Natural killer cell (primary cell): Measurements from ENCODE around the gene NID2. TPM values are rescaled to one million over a fixed set of nuclear protein-coding genes. Genes with fewer than 3 reads are reported as not detected.

Experiments
- ATAC-seq, 3 donors: fragments of 150-1000 bp in 2 of 3; fragments of 200-7000 bp in 1 of 3; cut with Tn5 transposase; 1 replicate in 1 of 3; 2 replicates in 2 of 3; pipeline ENCODE4 v1.10.0; 2021; ENCODE audit warnings: mild to moderate bottlenecking in 2 of 3, moderate library complexity in 2 of 3
- DNase-seq, 2 donors: peaks; one replicate each; pipeline versions ENCODE4 v3.0.0 to v3.0.0-alpha.2; 2013 to 2021; ENCODE audit warnings: mixed read lengths in 1 of 2
- H3K27ac ChIP-seq: one replicate; pipeline ENCODE4 v1.5.1; 2013; ENCODE audit warnings: mild to moderate bottlenecking, low read length
- H3K27me3 ChIP-seq: one replicate; pipeline ENCODE4 v1.6.1; 2013; ENCODE audit warnings: low read length; ENCODE audit not compliant: control insufficient read depth, insufficient read depth
- H3K36me3 ChIP-seq: one replicate; pipeline ENCODE4 v1.6.1; 2013; ENCODE audit warnings: low read length; ENCODE audit not compliant: control insufficient read depth, insufficient read depth
- H3K4me1 ChIP-seq: one replicate; pipeline ENCODE4 v1.6.1; 2013; ENCODE audit warnings: low read length; ENCODE audit not compliant: control insufficient read depth, insufficient read depth
- H3K4me3 ChIP-seq: one replicate; pipeline ENCODE4 v1.5.1; 2013; ENCODE audit warnings: low read length
- H3K9me3 ChIP-seq: one replicate; pipeline ENCODE4 v1.6.1; 2013; ENCODE audit warnings: low read length; ENCODE audit not compliant: control insufficient read depth, insufficient read depth
- H3K27ac Mint-ChIP-seq, 2 donors: one replicate each; pipeline ENCODE4 v1.8.0; 2022; ENCODE audit warnings: mild to moderate bottlenecking in 2 of 2, mixed read lengths in 2 of 2, moderate library complexity in 1 of 2
- H3K27me3 Mint-ChIP-seq, 2 donors: one replicate each; pipeline ENCODE4 v1.8.0; 2022; ENCODE audit warnings: low read depth in 2 of 2, mixed read lengths in 2 of 2
- H3K36me3 Mint-ChIP-seq: one replicate; pipeline ENCODE4 v1.8.0; 2022; ENCODE audit warnings: mixed read lengths
- H3K4me1 Mint-ChIP-seq, 2 donors: one replicate each; pipeline ENCODE4 v1.8.0; 2022; ENCODE audit warnings: mixed read lengths in 2 of 2
- H3K4me3 Mint-ChIP-seq: one replicate; pipeline ENCODE4 v1.8.0; 2022; ENCODE audit warnings: mild to moderate bottlenecking, moderate library complexity, mixed read lengths
- H3K9me3 Mint-ChIP-seq, 2 donors: one replicate each; pipeline ENCODE4 v1.8.0; 2022; ENCODE audit warnings: mixed read lengths in 2 of 2
- WGBS: methylation state at CpG from one replicate; pipeline ENCODE4 v1.1.7; 2013; ENCODE audit warnings: missing lambda C conversion rate; ENCODE audit not compliant: insufficient coverage; 5-methylcytosine and 5-hydroxymethylcytosine counted together
- intact Hi-C: fragments of 100-400 bp; cut with micrococcal nuclease; formaldehyde crosslinking; loops from one replicate; pipeline ENCODE4 v1.14.2; 2022
- total RNA-seq, 4 donors: library from RNA; stranded (reverse); fragments of 120-200 nt in 1 of 4; gene quantifications; one replicate each; pipeline versions ENCODE4 v1.2.3 to v1.2.4, GENCODE V29; 2013 to 2022
- TF ChIP-seq, protein P1 (sequence below): fragments of 200-600 bp; IDR thresholded peaks from one replicate; pipeline ENCODE4 v1.8.0; 2022; ENCODE audit warnings: antibody characterized with exemption

NID2 gene
- total RNA-seq, 3 donors from 2014 or later (not counting 1 experiment from before 2014, with no cell fraction given): 0.36 to 0.80 (median 0.40) TPM

DNA sequence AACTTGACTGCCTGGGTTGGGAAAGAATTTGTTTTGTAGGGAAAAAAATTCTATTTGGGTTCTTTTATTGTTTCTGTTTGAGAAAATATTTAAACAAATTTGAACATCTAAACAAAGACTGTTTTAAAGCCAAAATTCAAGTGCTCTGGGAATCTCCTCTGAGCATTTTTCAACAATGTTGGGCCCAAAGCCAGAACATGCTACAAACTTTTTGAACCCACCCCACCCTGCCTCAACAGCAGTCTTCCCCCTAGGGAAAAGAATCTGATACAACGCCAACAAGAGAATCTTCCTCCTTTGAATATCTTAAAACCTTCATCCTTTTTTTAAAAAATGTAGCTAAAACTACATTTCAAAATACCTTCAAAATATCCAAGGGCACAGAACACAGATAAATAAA, 20.4 kb upstream of the NID2 start:
- TF ChIP-seq, protein P1, sequence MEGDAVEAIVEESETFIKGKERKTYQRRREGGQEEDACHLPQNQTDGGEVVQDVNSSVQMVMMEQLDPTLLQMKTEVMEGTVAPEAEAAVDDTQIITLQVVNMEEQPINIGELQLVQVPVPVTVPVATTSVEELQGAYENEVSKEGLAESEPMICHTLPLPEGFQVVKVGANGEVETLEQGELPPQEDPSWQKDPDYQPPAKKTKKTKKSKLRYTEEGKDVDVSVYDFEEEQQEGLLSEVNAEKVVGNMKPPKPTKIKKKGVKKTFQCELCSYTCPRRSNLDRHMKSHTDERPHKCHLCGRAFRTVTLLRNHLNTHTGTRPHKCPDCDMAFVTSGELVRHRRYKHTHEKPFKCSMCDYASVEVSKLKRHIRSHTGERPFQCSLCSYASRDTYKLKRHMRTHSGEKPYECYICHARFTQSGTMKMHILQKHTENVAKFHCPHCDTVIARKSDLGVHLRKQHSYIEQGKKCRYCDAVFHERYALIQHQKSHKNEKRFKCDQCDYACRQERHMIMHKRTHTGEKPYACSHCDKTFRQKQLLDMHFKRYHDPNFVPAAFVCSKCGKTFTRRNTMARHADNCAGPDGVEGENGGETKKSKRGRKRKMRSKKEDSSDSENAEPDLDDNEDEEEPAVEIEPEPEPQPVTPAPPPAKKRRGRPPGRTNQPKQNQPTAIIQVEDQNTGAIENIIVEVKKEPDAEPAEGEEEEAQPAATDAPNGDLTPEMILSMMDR: no peak
- H3K9me3 ChIP-seq: peaks cover 4% of the 10 kb centered on the region
- H3K4me3 ChIP-seq: no peak overlapping the region
- Mint-ChIP-seq H3K36me3 (peaks cover 7% of the 10 kb centered on the region), H3K4me3 (no peak overlapping the region), H3K9me3 (peaks cover 0 to 2% of the 10 kb centered on the region in 2 donors), H3K4me1 (peaks cover 17 to 24% of the 10 kb centered on the region in 2 donors), H3K27ac (no peak overlapping the region), H3K27me3 (peaks cover 9 to 29% of the 10 kb centered on the region in 2 donors)
- peaks cover 4% of the 10 kb centered on the region for H3K4me1 ChIP-seq
- no peak overlapping the region for H3K27ac ChIP-seq
- peaks cover 3% of the 10 kb centered on the region for H3K27me3 ChIP-seq
- ATAC-seq (no peak), DNase-seq (no peak)
- WGBS: 71% methylated on average over 1 of the region's 1 CpG
- intact Hi-C loops: no loop called here
- no peaks in the 10 kb centered on the region for H3K36me3 ChIP-seq

DNA sequence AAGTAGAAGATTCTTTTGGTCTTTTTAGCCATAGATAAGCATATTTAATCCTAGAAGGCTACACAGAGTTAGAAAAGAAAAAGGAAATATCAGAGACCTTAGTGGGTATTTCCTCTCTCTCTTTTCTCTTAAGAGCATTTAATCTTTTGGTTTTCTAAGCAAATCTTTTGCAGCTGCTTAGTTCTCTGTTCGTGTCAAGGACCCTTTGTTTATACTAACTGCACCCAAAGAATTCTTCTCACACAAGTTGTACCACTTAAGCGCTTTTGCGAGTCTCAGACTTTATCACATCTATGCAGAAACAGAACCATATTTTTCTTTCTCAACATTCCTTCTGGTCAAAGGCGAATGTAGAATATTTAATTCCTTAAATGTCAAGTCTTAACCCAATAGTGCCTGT, 17.9 kb upstream of the NID2 start:
- ATAC-seq: no peak
- no peak overlapping the region for H3K27ac ChIP-seq
- H3K36me3 ChIP-seq: no peaks in the 10 kb centered on the region
- Mint-ChIP-seq H3K36me3 (peaks cover 7% of the 10 kb centered on the region), H3K9me3 (peaks cover 0 to 2% of the 10 kb centered on the region in 2 donors), H3K4me1 (peaks cover 23 to 31% of the 10 kb centered on the region in 2 donors), H3K4me3 (no peak overlapping the region), H3K27ac (no peak overlapping the region), H3K27me3 (peaks cover 5 to 26% of the 10 kb centered on the region in 2 donors)
- 86% methylated on average over 4 of the region's 4 CpGs for WGBS
- peaks cover 4% of the 10 kb centered on the region for H3K4me1 ChIP-seq
- H3K9me3 ChIP-seq: peaks cover 4% of the 10 kb centered on the region
- H3K4me3 ChIP-seq: no peak overlapping the region
- DNase-seq: no peak
- intact Hi-C loops: no loop called here
- TF ChIP-seq, protein P1: no peak
- H3K27me3 ChIP-seq: no peaks in the 10 kb centered on the region

DNA sequence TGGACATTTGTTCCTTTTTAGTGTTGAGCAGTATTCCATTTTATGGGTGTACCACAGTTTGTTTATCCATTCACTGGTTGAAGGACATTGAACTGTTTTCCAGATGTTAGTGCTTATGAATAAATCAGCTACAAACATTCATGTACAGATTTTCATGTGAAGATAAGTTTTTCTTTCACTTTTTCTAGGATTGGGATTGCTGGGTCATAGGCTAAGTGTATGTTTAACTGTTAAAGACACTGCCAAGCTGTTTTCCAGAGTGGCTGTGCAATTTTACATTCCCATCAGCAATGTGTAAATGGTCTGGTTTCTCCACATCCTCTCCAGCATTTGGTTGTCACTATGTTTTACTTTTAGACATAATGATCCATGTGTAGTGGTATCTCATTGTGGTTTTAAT, 14.0 kb upstream of the NID2 start:
- no peak overlapping the region for H3K4me3 ChIP-seq
- no peaks in the 10 kb centered on the region for H3K36me3 ChIP-seq
- H3K9me3 ChIP-seq: peaks cover 4% of the 10 kb centered on the region
- peaks cover 12 to 18% of the 10 kb centered on the region in 2 donors for H3K4me1 Mint-ChIP-seq
- no peaks in the 10 kb centered on the region for H3K9me3 Mint-ChIP-seq
- no peaks in the 10 kb centered on the region for H3K36me3 Mint-ChIP-seq
- H3K27me3 Mint-ChIP-seq: peaks cover 12 to 27% of the 10 kb centered on the region in 2 donors
- DNase-seq (no peak), ATAC-seq (no peak)
- no peaks in the 10 kb centered on the region for H3K4me1 ChIP-seq
- no peak overlapping the region for H3K4me3 Mint-ChIP-seq
- H3K27me3 ChIP-seq: no peaks in the 10 kb centered on the region
- H3K27ac ChIP-seq: no peak overlapping the region
- intact Hi-C loops: no loop called here
- H3K27ac Mint-ChIP-seq: no peak overlapping the region
- TF ChIP-seq, protein P1: no peak

DNA sequence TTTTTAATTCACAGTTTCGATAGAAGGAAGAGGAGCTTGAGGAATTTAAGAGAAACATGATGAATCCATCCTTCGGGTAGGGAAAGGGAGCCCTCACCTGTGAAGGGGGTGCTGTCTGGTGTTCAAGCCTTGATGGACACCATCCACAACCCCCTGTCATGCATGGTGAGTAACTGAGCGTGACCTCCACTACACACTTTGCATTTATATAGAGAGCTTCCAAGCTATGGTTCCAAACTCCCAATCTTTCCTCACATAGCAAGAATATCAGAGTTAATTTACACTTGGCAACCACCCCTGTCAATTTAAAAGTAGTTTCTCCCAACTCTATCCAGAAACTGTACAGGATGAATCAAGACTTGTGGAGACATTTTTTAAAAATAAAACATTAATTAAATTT, 13.1 kb upstream of the NID2 start:
- Mint-ChIP-seq H3K4me1 (peaks cover 12 to 18% of the 10 kb centered on the region in 2 donors), H3K4me3 (no peak overlapping the region), H3K27ac (no peak overlapping the region), H3K36me3 (no peaks in the 10 kb centered on the region), H3K27me3 (peaks cover 15 to 26% of the 10 kb centered on the region in 2 donors), H3K9me3 (no peaks in the 10 kb centered on the region)
- 89% methylated on average over 3 of the region's 3 CpGs for WGBS
- intact Hi-C loops: no loop called here
- no peak for DNase-seq
- H3K36me3 ChIP-seq: no peaks in the 10 kb centered on the region
- H3K27me3 ChIP-seq: no peaks in the 10 kb centered on the region
- H3K4me1 ChIP-seq: no peaks in the 10 kb centered on the region
- no peak for ATAC-seq
- no peak overlapping the region for H3K27ac ChIP-seq
- H3K9me3 ChIP-seq: peaks cover 4% of the 10 kb centered on the region
- TF ChIP-seq, protein P1: no peak
- H3K4me3 ChIP-seq: no peak overlapping the region
